NCI-H146 treated with DMSO at 0.1 percent for 48 hours (cell line): ENCODE results near the gene RAN.
"Not testable (repeated sequence)": the region's sequence is repeated elsewhere in the genome, so short reads cannot be mapped to it uniquely, and the experiment has no call there.

ENCODE experiments used
- DNase-seq: peaks from one replicate; lab custom pipeline; 2025; ENCODE audit not compliant: unreplicated experiment; lab: John Stamatoyannopoulos, UW

The RAN gene

DNA sequence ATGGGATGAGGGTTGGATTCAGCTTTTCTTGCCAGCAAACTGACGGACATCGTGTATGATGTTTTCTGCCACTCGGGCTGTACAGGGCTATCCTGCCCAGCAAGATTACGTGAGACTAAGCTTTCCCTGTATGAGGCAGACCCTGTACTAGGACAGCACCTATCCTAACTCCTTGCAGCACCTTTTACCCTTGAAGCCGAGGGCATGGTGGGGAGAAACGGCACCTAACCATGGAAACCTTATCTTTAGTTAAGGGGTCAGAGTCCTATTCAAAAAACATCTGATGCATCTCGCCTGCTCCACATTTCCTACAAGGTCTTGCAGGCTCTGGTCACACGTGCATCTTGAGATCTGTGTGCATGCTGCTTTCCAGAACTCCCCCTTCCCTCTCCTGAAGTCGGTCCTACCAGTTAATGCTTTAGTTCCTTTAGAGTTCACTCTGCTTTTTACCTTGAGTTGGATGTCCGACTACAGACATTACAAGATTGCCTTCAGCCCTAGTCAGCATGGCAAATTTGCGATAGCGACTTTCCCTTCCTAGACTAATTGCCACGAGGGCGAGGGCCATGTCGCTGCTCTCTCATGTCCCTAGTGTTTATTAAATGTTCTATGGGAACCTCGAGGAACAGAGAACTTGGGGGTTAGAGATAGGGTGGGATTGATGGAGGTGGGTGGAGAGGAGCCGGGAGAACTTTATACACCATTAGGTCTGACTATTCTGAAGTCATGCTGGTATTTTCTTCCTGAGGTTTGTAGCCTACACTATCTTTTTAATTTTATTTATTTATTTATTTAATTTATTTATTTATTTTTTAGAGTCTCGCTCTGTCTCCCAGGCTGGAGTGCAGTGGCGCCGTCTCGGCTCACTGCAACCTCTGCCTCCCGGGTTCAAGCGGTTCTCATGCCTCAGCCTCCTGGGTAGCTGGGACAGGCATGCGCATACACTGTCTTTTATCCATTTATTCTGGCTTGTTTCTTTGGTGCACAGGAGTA lies 6.6 kb downstream of the RAN start:
- DNase-seq, result no peak

DNA sequence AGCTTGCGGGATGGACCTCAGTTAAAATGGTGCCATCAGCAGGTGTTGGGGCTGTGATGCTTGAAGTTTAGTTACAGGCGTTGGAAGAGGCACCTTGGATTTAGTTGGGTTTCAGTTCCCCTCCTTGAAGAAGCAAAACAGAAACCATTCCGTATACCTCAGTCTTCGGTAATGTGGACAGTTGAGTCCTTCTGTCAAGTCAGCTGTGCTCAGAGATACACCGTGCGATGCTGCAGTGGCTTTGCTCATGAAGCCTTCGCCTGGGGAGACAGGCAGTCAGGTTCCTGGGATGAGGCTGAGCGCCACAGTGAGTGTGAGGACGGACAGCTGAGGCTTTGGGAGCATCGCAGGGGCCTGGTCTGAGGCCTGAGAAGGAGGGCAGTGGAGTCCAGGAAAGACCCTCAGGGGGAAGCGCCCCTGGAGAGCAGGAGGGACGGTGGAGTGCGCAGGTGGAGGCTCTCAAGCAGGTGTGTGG lies 7.4 kb downstream of the RAN start:
- no peak for DNase-seq

DNA sequence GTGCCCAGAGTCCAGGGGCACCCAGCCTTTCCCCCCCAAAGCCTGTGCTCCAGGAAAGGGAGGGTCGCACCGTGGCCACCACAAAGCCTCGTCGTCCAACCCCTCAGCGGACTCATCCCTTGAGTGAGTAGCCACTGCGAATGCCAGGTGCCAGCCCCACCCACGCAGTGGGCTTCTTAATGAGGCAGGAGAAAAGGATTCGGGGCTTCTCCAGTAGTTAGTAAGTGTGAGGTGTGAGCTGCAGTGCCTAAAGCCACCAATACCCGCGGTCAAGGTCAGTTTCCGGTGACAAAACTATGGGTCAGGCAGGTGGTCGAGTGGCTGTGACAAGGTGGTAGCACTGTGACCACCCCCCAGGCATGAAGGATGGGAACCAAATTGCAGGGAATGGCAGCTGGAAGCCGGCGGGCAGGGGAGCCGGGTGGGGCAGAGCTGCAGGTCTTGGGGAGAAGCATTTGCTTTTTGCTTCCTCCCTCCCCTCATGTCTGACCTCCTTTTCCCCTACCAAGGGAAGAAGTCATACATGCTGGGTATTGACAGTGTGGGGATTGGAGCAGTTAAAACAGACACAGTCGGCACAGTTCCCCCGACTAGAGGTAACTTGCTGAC lies 8.0 kb downstream of the RAN start:
- DNase-seq, result no peak

DNA sequence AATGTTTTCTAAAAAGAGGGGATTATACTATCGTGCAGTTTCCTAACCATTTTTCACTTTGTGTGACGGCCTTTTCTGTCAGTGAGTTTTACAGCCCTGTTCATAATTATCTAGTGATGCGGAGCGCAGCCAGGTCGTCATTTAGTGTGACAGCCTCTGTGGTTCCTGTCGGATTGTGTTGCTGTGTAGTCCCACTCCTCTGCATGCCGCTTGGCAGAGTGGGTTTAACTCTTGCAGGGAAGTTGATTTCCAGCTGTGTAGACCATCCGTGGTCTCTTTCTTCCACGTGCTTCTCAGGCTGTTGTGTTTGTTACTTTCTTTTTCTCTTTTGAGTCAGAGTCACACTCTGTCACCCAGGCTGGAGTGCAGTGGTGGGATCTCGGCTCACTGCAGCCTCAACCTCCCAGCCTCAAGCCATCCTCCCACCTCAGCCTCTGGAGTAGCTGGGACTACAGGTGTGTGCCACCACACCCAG lies 8.6 kb downstream of the RAN start:
- DNase-seq, result no peak

DNA sequence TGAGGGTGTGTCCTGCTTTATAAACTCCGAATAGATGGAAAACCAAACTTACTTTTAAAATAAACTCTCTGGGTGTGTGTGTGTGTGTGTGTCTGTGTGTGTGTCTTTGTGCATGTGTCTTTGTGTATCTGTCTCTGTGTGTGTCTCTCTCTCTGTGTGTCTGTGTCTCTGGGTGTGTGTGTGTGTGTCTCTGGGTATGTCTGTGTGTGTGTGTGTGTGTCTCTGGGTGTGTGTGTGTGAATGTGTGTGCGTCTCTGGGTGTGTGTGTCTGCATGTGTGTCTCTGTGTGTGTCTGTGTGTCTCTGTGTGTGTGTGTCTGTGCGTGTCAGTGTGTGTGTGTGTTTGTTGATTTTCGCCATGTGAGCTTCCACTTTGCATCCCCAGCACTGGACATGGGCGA lies 9.2 kb downstream of the RAN start:
- DNase-seq, result no peak

DNA sequence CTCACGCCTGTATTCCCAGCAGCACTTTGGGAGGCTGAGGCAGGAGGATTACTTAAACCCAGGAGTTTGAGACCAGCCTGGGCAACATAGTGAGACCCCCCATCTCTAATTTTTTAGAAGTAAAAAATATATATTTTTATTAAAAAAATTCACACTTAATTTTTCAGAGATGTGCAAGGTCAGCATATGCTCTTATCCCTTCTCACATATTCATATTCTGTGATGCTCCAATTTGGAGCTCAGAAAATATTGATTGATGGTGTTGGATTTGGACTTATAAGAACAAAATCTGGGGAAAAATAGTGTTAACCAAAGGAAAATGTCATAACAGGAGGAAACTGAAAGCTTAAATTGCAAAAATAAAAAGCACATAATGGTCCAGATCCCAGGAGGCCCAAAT lies 9.7 kb downstream of the RAN start:
- DNase-seq, result no peak

DNA sequence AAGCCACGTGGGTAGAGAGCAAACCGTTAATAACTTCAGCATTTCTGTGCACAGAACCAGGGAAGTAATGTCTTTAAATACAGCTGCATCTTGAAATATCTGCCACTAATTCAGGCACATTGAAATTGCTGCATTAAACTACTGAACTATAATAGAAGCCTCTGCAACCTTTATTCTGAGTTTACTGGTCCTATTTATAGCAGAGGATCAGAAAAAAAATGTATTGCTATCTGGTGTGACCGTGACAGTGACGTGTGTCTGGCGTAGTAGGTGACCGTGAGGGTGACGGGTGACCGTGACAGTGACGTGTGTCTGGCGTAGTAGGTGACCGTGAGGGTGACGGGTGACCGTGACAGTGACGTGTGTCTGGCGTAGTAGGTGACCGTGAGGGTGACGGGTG lies 15.3 kb downstream of the RAN start:
- DNase-seq, result not testable (repeated sequence)

DNA sequence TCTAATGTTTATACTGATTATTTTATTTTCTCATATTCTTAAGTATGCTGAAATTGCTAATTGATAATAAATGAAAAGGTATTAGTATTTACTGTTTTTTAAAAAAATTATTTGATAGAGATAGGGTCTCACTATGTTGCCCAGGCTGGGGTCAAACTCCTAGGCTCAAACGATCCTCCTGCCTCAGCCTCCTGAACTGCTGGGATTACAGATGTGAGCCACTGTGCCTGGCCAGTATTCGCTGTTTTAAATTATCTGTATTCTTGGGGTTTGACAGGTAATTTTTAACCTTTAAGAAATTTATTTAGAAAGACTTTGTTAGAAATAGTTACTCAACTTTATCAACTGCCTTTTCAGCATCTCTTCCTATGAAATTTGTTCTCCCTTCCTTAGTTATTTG lies 32.2 kb downstream of the RAN start:
- no peak for DNase-seq

DNA sequence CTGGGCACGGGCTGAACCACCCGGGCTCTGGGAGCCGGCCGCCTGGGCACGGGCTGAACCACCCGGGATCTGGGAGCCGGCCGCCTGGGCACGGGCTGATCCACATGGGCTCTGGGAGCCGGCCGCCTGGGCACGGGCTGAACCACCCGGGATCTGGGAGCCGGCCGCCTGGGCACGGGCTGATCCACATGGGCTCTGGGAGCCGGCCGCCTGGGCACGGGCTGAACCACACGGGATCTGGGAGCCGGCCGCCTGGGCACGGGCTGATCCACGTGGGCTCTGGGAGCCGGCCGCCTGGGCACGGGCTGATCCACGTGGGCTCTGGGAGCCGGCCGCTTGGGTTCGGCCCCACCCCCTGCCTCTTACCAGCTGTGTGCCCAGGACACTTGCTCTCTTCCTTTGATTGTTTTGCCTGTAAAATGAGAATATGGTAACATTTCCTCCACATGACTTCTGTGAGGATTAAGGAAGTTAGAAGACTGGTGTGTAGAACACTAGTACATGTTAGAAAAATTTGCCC lies 33.1 kb downstream of the RAN start:
- DNase-seq, result not testable (repeated sequence)

DNA sequence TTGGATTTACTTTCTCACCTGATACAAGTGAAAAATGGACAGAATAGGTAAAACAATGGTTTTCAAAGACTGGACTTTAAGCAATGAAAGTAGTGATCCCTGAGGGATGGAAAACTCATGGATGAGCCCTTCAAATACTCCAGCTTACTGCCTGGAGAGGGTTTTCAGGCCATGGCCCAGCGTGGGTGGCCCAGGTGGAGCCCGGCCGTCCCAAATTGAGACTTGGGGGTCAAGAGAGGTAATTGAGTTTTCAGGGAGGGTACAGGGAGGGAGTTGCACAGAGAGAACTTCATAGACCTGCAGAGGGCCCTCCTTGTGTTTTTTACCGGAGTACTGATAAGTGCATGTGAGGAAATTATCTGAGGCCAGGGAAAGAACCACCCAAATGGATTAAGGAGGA lies 37.2 kb downstream of the RAN start:
- no peak for DNase-seq

DNA sequence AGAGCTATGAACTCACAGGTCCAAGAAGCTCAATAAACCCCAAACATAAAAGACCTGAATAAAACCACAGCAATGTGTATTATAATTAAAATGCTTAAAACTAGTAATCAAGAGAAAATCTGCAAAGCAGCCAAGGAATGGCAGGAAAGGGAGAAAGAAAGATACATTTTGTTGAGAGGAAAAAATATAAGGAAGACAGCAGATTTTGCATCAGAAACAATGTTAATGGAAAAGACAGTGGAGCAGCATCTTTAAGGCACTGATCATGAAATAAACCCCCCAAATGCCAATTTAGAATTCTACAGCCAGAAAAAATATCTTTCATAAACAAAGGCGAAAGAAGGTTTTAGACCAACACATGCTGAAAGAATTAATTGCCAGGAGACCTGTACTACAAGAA lies 39.3 kb downstream of the RAN start:
- no peak for DNase-seq

DNA sequence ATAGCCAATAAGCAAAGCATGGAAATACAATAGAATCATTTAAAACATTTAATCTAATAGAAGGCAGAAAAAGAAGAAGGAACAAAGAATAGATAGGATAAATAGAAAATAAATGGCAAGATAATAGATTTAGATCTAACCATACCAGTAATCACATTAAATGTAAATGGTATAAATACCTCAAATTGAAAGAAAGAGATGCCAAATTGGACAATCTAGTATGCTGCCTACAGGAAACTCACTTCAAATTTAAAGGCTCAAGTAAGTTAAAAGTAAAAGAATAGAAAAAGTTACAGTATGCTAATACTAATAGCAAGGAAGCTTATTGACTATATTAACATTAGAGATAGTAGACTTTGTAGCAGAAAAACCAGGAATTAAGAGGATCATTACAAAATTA lies 40.1 kb downstream of the RAN start:
- no peak for DNase-seq

DNA sequence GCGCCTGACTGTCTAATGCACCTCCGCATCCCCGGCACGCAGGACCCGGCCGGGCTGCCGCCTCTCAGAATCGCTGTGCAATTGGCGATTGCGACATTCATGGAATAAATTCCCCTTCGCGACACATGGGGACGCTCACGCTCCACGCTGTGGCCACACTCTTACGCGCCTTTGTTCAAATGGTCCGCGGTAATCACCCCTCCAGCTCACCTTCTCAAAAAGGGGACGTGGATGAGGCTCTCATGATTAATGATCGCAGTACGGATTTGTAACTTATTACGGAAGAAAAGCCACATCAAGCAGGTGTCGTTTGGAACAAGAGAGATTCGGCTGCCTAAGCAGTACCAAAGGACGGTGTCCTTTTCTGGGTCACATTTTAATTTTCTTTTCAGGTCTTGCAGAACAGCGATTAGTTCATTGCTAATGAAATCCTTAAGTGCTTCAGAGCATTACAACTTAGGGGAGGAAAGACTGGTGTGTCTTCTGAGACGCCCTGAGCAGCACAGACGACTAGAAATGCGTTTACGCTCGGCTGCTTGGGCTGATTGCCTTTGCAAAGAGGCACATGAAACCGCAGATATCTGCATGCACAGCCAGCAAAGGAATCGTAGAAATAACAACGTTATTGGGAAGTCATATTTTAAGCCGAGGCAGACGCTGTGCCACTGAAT lies 44.5 kb downstream of the RAN start:
- DNase-seq, result peak; percentile 20

DNA sequence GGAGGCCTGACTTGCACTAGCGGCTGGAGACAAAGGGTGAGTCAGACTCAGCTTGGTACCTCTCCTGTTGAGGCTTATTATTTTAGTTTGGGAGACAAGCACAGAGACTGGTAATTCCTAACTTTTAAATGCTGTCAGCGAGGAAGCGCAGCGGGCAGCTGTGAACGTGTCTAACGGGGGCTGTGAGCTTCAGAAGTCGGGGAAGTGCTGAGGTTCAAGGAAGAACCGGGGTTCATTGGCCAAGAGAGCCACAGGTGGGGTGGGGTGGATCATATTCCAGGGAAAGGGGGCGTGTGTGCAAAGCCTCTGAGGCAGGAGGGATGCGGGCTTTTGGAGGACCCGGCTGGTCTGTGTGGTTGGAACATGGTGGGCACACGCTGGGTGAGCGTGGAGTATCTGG lies 45.7 kb downstream of the RAN start:
- DNase-seq, result no peak

DNA sequence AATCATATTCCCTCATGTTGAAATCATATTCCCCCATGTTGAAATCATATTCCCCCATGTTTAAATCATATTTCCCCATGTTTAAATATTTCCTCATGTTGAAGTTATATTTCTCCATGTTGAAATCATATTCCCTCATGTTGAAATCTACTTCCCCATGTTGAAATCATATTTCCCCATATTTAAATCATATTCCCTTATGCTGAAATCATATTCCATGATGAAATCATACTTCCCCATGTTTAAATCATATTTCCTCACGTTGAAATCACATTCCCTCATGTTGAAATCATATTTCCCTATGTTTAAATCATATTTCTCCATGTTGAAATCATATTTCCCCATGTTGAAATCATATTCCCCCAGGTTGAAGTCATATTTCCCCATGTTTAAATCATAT lies 47.2 kb downstream of the RAN start:
- no peak for DNase-seq

DNA sequence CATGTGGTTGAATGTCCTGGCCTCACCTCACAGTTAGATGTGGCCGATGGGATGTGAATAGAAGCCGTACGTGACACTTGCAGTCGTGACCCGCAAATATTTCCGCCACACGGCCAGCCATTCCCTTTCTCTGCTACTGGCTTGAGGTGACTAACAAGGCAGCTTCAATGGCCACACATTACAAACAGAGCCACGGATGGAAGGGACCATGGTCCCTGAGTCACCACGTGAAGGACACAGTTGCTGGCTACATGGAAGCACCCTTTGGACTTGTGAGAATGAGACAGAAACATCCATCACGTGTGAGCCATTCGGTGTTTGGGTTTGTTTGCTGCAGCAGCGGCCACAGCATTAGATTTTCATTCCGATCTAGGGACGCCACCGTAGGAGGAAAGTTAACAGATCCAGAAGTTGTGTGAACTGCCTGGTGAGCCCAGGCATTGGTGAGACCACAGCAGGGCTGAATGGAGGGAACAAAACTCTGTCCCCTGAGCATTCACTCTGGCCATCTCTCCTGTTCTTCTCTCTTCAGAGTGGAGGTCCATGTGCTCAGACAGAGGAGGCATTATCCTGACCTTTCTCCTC lies 48.3 kb downstream of the RAN start:
- DNase-seq, result no peak

DNA sequence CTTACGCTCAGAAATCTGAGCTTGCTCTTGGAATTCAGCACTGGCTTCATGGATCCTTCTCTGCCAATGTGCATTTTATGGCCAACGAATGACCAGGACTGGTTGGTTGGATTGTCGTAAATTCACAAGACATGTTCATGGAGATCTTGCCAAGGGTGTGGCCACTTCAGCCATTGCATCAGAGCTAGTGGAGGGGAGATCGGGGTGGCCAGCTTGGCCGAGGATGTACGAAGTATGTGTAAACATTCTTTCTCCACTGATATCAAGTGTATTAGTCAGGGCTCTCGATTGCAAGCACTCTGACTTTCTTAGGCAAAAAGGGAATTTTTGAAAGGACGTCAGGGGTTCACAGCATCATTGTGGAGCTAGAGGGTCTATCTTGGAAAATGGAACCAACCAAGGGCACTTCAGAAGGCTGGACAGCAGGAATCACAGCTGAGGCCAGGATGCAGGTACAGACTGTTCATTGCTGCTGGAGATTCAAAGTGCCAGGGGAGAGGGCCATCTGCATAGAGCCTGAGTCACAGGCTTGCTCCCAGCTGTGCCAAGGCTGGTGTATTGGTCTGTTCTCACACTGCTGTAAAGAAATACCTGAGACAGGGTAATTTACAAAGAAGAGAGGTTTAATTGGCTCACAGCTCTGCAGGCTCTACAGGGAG lies 49.0 kb downstream of the RAN start:
- DNase-seq, result no peak

DNA sequence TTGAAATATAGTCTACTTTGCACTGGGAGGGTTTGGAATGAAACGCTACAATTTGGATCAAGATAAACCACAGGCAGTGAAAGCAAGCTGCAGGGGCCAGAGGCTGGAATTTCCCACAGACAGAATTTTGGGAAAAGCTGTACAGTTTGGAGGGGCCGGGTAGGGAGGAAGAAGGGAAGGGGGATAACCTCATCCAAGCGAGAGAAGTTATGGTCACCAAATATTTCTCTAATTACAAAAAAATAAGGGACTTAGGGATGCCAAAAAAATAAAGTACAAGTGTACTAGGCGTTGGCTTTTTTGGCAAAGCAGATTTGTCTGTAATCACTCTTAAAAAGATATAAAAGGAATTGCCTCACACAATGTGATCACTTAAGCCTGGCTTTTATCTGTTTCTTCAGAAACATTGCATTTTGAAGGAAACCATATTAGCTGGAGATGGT lies 50.7 kb downstream of the RAN start:
- no peak for DNase-seq

DNA sequence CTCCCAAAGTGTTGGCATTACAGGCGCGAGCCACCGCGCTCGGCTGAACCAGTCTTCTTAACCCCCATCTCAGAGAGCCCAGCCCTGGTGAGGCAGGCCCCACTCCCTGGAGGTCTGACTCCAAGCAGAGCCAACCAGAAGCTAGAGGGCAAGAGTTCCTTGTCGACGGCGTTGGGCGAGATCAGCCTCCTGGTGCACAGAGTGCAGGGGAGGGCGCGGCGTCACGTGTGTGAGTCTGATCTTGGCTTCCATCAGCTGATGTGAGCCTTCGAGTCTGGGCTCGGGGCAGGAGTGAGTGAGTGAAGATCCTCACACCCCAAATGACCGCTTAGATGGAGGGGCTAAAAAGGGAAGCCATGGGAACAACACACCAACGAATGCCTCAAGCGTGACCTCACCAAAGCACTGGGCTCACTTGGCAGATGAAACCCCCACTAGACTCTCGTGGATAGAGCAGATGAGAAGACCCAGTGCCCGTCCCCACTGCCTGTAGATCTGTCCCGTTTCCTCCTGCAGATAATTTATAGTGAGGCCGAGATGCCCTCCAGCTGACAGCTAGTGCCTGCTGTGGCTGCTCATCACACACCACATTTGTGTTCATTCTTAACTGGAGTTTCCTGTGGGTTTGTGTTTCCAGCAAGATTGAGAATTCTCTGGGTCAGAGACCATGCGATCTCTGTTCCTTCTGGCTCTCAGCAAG lies 53.2 kb downstream of the RAN start:
- no peak for DNase-seq

DNA sequence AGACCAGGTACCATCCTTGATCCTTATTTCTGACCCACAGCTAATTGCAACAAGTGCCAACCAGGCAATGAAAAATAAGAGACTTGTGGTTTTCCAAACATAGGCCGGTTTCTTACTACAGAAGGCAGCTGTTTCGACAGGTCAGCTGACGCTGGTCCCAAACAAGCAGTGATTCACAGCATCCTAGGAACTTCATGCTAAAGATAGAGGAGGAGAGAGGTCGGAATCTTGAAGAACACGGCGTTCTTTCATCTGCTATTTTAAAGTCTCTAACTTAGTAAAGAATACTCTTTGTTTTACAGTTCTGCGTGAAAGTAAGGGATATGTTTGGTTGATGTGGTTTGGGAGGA lies 53.8 kb downstream of the RAN start:
- no peak for DNase-seq
